Neural cell (in vitro differentiated cells): ENCODE data around the gene FUT7. TPM values are rescaled to one million over a fixed set of nuclear protein-coding genes. Genes with fewer than 3 reads are reported as not detected.
A peak's percentile ranks its signal among the peaks of the same experiment; 100 is the strongest.

ENCODE experiments used
- H2AFZ ChIP-seq: fragments of 200-600, 300-800 bp; sonication (generic), shearing (Covaris generic); 2 replicates; pipeline ENCODE4 v1.6.0; 2014; ENCODE audit warnings: low read depth, mild to moderate bottlenecking, antibody characterized with exemption, low read length, moderate library complexity
- H3F3A ChIP-seq: fragments of 200-600 bp; shearing (Covaris generic); 2 replicates; pipeline ENCODE4 v1.6.1; 2016; ENCODE audit warnings: mild to moderate bottlenecking, moderate library complexity, mixed read lengths, antibody characterized with exemption, low read length; ENCODE audit not compliant: insufficient read depth, poor library complexity, severe bottlenecking
- H3K27ac ChIP-seq: fragments of 200-600, 300-800 bp; sonication (generic), shearing (Covaris generic); 2 replicates; pipeline ENCODE4 v1.5.1; 2014; ENCODE audit warnings: mild to moderate bottlenecking, low read length, moderate library complexity
- H3K27me3 ChIP-seq: fragments of 300-800, 200-600 bp; sonication (generic), shearing (Covaris generic); 2 replicates; pipeline ENCODE4 v1.6.0; 2014; ENCODE audit warnings: mild to moderate bottlenecking, low read depth, low read length, moderate library complexity; ENCODE audit not compliant: insufficient read depth
- H3K36me3 ChIP-seq: fragments of 300-800, 200-600 bp; sonication (generic), shearing (Covaris generic); 2 replicates; pipeline ENCODE4 v1.5.1; 2014; ENCODE audit warnings: mild to moderate bottlenecking, antibody characterized with exemption, low read length, moderate library complexity; ENCODE audit not compliant: insufficient read depth
- H3K4me2 ChIP-seq: fragments of 300-800, 200-600 bp; sonication (generic), shearing (Covaris generic); 2 replicates; pipeline ENCODE4 v1.6.0; 2014; ENCODE audit warnings: mild to moderate bottlenecking, low read length
- H3K4me3 ChIP-seq: fragments of 300-800, 200-600 bp; sonication (generic), shearing (Covaris generic); 2 replicates; pipeline ENCODE4 v1.5.1; 2014; ENCODE audit warnings: mild to moderate bottlenecking, low read length, moderate library complexity
- H3K79me2 ChIP-seq: fragments of 200-600 bp; shearing (Covaris generic); replicated peaks from 2 replicates; pipeline ENCODE4 v1.6.0; 2014; ENCODE audit warnings: mild to moderate bottlenecking, low read length, moderate library complexity; ENCODE audit not compliant: insufficient read depth
- H3K9ac ChIP-seq: fragments of 300-800, 200-600 bp; sonication (generic), shearing (Covaris generic); 2 replicates; pipeline ENCODE4 v1.6.1; 2016; ENCODE audit warnings: mild to moderate bottlenecking, low read length, mixed read lengths
- H3K9me2 ChIP-seq: fragments of 200-600 bp; shearing (Covaris generic); 2 replicates; pipeline ENCODE4 v1.6.1; 2016; ENCODE audit warnings: mild to moderate bottlenecking, low read length, mixed read lengths; ENCODE audit not compliant: insufficient read depth
- H3K9me3 ChIP-seq: fragments of 200-600, 300-800 bp; sonication (generic), shearing (Covaris generic); 2 replicates; pipeline ENCODE4 v1.6.1; 2016; ENCODE audit warnings: mild to moderate bottlenecking, mixed run types, low read length, moderate library complexity, mixed read lengths
- H4K20me1 ChIP-seq: fragments of 200-600 bp; shearing (Covaris generic); 2 replicates; pipeline ENCODE4 v1.6.1; 2016; ENCODE audit warnings: mild to moderate bottlenecking, mixed run types; ENCODE audit not compliant: insufficient read depth
- EP300 ChIP-seq: fragments of 450-650 bp; conservative IDR thresholded peaks from 2 replicates; pipeline ENCODE4 v1.6.1; 2014; ENCODE audit warnings: antibody characterized with exemption, mild to moderate bottlenecking, moderate library complexity; ENCODE audit not compliant: poor library complexity, severe bottlenecking
- EZH2 ChIP-seq: fragments of 200-600, 300-800 bp; shearing (Covaris generic), sonication (generic); IDR thresholded peaks from 2 replicates; pipeline ENCODE4 v1.6.1; 2014; ENCODE audit warnings: antibody characterized with exemption, low read length, borderline replicate concordance, mild to moderate bottlenecking; ENCODE audit not compliant: insufficient read depth, poor library complexity, severe bottlenecking
- MXI1 ChIP-seq: fragments of 450-650 bp; conservative IDR thresholded peaks from 2 replicates; pipeline ENCODE4 v1.6.1; 2014; ENCODE audit warnings: antibody characterized with exemption, mild to moderate bottlenecking; ENCODE audit not compliant: poor library complexity, severe bottlenecking
- POLR2AphosphoS5 ChIP-seq: IDR thresholded peaks from 2 replicates; pipeline ENCODE4 v1.6.1; 2012
- RAD21 ChIP-seq: fragments of 450-650 bp; conservative IDR thresholded peaks from 2 replicates; pipeline ENCODE4 v1.6.1; 2014; ENCODE audit warnings: antibody characterized with exemption, mild to moderate bottlenecking, moderate library complexity
- REST ChIP-seq: IDR thresholded peaks from 2 replicates; pipeline ENCODE4 v1.6.1; 2012; ENCODE audit warnings: borderline replicate concordance
- SMC3 ChIP-seq: fragments of 450-650 bp; conservative IDR thresholded peaks from 2 replicates; pipeline ENCODE4 v1.6.1; 2014; ENCODE audit warnings: antibody characterized with exemption, mild to moderate bottlenecking, moderate library complexity; ENCODE audit not compliant: poor library complexity
- TAF1 ChIP-seq: IDR thresholded peaks from 2 replicates; pipeline ENCODE4 v1.6.1; 2012; ENCODE audit warnings: low read depth
- polyA plus RNA-seq: library from polyadenylated mRNA; depleted of rRNA; stranded (reverse); fragments of >200 nt; gene quantifications from 2 replicates; pipeline ENCODE4 v1.2.3, GENCODE V29; 2014
- TF ChIP-seq, protein P1 (sequence below): fragments of 450-650 bp; IDR thresholded peaks from 2 replicates; pipeline ENCODE4 v1.5.1; 2014; ENCODE audit warnings: antibody characterized with exemption, mild to moderate bottlenecking, moderate library complexity; ENCODE audit not compliant: poor library complexity, severe bottlenecking

Gene FUT7
- polyA plus RNA-seq, 1 donor from 2014 or later: 0.69 TPM

DNA sequence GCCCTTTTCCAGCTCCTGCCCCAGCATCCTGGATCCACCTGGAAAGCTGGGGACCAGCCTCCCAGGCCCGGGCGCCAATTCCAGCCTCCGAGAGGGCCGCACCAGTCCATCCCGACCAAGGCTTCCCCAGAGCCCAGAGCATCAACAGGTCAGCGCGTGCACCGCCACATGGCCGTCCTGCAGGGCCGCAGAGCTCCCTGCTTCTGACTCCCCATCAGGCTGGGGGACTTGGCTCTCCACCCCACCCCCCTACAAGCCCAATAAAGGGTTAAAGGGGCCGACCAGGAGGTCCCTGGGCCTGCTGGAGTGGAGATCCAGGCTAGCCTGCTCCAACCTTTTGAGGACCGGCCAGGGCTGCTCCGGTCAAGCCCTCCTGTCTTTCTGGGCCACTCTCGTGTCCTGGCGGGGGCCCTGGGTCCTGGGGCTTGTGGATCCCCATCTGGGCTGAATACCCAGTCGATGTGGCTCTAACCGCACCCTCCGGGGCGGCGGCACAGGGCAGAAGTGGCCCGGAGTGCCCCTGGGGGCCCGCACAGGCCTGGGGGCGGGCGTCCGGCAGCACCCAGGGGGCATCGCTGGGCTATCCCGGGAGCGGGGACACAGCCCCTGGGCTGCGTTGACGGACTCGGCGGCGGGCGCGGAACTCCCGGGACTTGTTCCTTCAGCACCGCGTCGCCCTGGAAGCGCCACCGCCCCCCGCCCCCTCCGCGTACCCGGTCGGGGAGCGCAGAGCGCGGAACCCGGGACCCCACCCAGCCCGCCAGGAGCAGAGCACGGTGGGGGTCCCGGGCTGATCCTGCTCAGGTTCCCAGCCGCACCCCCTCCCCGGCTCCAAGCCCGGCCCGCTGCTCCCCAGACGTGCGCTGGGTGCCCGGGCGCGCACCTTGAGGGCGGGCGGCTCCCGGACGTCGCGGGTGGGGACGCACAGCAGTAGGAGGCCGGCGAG lies 21.4 kb upstream of the FUT7 start:
- Histone ChIP-seq H2AFZ (no peak overlapping the region), H3K4me3 (peak overlapping the region; percentile 46), H4K20me1 (no peaks in the 10 kb centered on the region), H3K9me3 (no peaks in the 10 kb centered on the region), H3K27me3 (peaks cover 73% of the 10 kb centered on the region), H3K36me3 (no peaks in the 10 kb centered on the region), H3K9me2 (no peaks in the 10 kb centered on the region), H3K9ac (no peak overlapping the region), H3F3A (no peaks in the 10 kb centered on the region), H3K27ac (no peak overlapping the region), H3K4me2 (no peak overlapping the region), H3K79me2 (no peaks in the 10 kb centered on the region)
- TF ChIP-seq TAF1 (no peak), SMC3 (no peak), RAD21 (no peak), EP300 (no peak), EZH2 (peak; percentile 21), POLR2AphosphoS5 (no peak)
- TF ChIP-seq, protein P1, sequence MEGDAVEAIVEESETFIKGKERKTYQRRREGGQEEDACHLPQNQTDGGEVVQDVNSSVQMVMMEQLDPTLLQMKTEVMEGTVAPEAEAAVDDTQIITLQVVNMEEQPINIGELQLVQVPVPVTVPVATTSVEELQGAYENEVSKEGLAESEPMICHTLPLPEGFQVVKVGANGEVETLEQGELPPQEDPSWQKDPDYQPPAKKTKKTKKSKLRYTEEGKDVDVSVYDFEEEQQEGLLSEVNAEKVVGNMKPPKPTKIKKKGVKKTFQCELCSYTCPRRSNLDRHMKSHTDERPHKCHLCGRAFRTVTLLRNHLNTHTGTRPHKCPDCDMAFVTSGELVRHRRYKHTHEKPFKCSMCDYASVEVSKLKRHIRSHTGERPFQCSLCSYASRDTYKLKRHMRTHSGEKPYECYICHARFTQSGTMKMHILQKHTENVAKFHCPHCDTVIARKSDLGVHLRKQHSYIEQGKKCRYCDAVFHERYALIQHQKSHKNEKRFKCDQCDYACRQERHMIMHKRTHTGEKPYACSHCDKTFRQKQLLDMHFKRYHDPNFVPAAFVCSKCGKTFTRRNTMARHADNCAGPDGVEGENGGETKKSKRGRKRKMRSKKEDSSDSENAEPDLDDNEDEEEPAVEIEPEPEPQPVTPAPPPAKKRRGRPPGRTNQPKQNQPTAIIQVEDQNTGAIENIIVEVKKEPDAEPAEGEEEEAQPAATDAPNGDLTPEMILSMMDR: no peak

- Histone ChIP-seq H3K4me2 (no peak overlapping the region), H3K79me2 (no peaks in the 10 kb centered on the region), H3K4me3 (no peak overlapping the region), H3K27me3 (peaks cover 81% of the 10 kb centered on the region), H3K36me3 (no peaks in the 10 kb centered on the region), H3K9me3 (no peaks in the 10 kb centered on the region), H3F3A (no peaks in the 10 kb centered on the region), H3K9me2 (no peaks in the 10 kb centered on the region), H3K27ac (no peak overlapping the region), H4K20me1 (no peaks in the 10 kb centered on the region), H2AFZ (no peak overlapping the region), H3K9ac (no peak overlapping the region)
- no peak for TF ChIP-seq MXI1
- no peak for TF ChIP-seq TAF1
- TF ChIP-seq EZH2: no peak
- TF ChIP-seq EP300: no peak
- TF ChIP-seq POLR2AphosphoS5: no peak
- TF ChIP-seq, protein P1: no peak
- no peak for TF ChIP-seq REST
- TF ChIP-seq SMC3: no peak
- TF ChIP-seq RAD21: no peak
These were observed 20.4 kb upstream of the FUT7 start for GRCh38 chr9:137052293-137052692.
